Measurements from ENCODE around the gene ASXL1. TPM values are rescaled to one million over a fixed set of nuclear protein-coding genes. Genes with fewer than 3 reads are reported as not detected.

Gene ASXL1
- total and polyA plus RNA-seq, 9 of the 15 experiments (the other 6 are each of a cell fraction or from before 2014, with no cell fraction given), result 6.5 to 65.3 (median 32.3) TPM

GRCh38 chr20:32391003-32391402 is 32.9 kb downstream of the ASXL1 start (continued):
- TF ChIP-seq TRIM24 (IDR thresholded peaks at IDR 0.05) (peak; percentile 35 to 49; a peak in 1 of 4 replicates), ZNF76 (CRISPR knock-in tag; IDR thresholded peaks at IDR 0.05; ENCODE audit: borderline replicate concordance) (no peak), HCFC1 (IDR thresholded peaks at IDR 0.05; ENCODE audit: low read depth, low read length) (no peak), ZEB2 (IDR thresholded peaks at IDR 0.05) (peak; percentile 56; the same call in 1 of the 2 replicates), MEIS2 (IDR thresholded peaks at IDR 0.05; ENCODE audit: partially characterized antibody) (peak; percentile 28), ZNF583 (CRISPR knock-in tag; IDR thresholded peaks at IDR 0.05) (no peak), MEF2D (tag; conservative IDR thresholded peaks at IDR 0.05; ENCODE audit: low read depth) (no peak), PKNOX1 (IDR thresholded peaks at IDR 0.05) (peak; percentile 75), FOXA3 (CRISPR knock-in tag; conservative IDR thresholded peaks at IDR 0.05 in 1 of 2, IDR thresholded peaks at IDR 0.05 in 1 of 2) (no peak), RCOR1 (IDR thresholded peaks at IDR 0.05; ENCODE audit: borderline replicate concordance in 1 of 2, low read depth in 2 of 2, low read length in 2 of 2) (no peak), L3MBTL2 (IDR thresholded peaks at IDR 0.05) (0 out of 2 replicates have a peak, but pooled peaks have one; percentile 16)
- TF ChIP-seq, protein P1, sequence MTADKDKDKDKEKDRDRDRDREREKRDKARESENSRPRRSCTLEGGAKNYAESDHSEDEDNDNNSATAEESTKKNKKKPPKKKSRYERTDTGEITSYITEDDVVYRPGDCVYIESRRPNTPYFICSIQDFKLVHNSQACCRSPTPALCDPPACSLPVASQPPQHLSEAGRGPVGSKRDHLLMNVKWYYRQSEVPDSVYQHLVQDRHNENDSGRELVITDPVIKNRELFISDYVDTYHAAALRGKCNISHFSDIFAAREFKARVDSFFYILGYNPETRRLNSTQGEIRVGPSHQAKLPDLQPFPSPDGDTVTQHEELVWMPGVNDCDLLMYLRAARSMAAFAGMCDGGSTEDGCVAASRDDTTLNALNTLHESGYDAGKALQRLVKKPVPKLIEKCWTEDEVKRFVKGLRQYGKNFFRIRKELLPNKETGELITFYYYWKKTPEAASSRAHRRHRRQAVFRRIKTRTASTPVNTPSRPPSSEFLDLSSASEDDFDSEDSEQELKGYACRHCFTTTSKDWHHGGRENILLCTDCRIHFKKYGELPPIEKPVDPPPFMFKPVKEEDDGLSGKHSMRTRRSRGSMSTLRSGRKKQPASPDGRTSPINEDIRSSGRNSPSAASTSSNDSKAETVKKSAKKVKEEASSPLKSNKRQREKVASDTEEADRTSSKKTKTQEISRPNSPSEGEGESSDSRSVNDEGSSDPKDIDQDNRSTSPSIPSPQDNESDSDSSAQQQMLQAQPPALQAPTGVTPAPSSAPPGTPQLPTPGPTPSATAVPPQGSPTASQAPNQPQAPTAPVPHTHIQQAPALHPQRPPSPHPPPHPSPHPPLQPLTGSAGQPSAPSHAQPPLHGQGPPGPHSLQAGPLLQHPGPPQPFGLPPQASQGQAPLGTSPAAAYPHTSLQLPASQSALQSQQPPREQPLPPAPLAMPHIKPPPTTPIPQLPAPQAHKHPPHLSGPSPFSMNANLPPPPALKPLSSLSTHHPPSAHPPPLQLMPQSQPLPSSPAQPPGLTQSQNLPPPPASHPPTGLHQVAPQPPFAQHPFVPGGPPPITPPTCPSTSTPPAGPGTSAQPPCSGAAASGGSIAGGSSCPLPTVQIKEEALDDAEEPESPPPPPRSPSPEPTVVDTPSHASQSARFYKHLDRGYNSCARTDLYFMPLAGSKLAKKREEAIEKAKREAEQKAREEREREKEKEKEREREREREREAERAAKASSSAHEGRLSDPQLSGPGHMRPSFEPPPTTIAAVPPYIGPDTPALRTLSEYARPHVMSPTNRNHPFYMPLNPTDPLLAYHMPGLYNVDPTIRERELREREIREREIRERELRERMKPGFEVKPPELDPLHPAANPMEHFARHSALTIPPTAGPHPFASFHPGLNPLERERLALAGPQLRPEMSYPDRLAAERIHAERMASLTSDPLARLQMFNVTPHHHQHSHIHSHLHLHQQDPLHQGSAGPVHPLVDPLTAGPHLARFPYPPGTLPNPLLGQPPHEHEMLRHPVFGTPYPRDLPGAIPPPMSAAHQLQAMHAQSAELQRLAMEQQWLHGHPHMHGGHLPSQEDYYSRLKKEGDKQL (CRISPR knock-in tag; IDR thresholded peaks at IDR 0.05; ENCODE audit: borderline replicate concordance), result 0 out of 2 replicates have a peak, but pooled peaks have one; percentile 39
- TF ChIP-seq, protein P2, sequence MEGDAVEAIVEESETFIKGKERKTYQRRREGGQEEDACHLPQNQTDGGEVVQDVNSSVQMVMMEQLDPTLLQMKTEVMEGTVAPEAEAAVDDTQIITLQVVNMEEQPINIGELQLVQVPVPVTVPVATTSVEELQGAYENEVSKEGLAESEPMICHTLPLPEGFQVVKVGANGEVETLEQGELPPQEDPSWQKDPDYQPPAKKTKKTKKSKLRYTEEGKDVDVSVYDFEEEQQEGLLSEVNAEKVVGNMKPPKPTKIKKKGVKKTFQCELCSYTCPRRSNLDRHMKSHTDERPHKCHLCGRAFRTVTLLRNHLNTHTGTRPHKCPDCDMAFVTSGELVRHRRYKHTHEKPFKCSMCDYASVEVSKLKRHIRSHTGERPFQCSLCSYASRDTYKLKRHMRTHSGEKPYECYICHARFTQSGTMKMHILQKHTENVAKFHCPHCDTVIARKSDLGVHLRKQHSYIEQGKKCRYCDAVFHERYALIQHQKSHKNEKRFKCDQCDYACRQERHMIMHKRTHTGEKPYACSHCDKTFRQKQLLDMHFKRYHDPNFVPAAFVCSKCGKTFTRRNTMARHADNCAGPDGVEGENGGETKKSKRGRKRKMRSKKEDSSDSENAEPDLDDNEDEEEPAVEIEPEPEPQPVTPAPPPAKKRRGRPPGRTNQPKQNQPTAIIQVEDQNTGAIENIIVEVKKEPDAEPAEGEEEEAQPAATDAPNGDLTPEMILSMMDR (IDR thresholded peaks at IDR 0.05 in 2 of 3, conservative IDR thresholded peaks at IDR 0.05 in 1 of 3; ENCODE audit: insufficient read depth in 2 of 3, low read depth in 1 of 3, low read length in 3 of 3), result peak in 1 of 3 experiments; percentile 16; a peak in 1 of 6 replicates
- TF ChIP-seq, protein P3, sequence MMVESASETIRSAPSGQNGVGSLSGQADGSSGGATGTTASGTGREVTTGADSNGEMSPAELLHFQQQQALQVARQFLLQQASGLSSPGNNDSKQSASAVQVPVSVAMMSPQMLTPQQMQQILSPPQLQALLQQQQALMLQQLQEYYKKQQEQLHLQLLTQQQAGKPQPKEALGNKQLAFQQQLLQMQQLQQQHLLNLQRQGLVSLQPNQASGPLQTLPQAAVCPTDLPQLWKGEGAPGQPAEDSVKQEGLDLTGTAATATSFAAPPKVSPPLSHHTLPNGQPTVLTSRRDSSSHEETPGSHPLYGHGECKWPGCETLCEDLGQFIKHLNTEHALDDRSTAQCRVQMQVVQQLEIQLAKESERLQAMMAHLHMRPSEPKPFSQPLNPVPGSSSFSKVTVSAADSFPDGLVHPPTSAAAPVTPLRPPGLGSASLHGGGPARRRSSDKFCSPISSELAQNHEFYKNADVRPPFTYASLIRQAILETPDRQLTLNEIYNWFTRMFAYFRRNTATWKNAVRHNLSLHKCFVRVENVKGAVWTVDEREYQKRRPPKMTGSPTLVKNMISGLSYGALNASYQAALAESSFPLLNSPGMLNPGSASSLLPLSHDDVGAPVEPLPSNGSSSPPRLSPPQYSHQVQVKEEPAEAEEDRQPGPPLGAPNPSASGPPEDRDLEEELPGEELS (CRISPR knock-in tag; IDR thresholded peaks at IDR 0.05; ENCODE audit: borderline replicate concordance), result no peak
- TF ChIP-seq, protein P4, sequence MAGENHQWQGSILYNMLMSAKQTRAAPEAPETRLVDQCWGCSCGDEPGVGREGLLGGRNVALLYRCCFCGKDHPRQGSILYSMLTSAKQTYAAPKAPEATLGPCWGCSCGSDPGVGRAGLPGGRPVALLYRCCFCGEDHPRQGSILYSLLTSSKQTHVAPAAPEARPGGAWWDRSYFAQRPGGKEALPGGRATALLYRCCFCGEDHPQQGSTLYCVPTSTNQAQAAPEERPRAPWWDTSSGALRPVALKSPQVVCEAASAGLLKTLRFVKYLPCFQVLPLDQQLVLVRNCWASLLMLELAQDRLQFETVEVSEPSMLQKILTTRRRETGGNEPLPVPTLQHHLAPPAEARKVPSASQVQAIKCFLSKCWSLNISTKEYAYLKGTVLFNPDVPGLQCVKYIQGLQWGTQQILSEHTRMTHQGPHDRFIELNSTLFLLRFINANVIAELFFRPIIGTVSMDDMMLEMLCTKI (IDR thresholded peaks at IDR 0.05; ENCODE audit: partially characterized antibody), result no peak
